Psoas muscle (tissue), 8 donors: ENCODE data around the gene CLEC16A. TPM values are rescaled to one million over a fixed set of nuclear protein-coding genes. Genes with fewer than 3 reads are reported as not detected.

ENCODE experiments used
- ATAC-seq, 4 donors: fragments of 200-7000 bp; cut with Tn5 transposase; one replicate each; pipeline ENCODE4 v1.9.1; 2020; ENCODE audit warnings: moderate library complexity in 3 of 4, mild to moderate bottlenecking in 2 of 4
- DNase-seq, 2 donors: peaks; one replicate each; pipeline ENCODE4 v3.0.0-alpha.2; 2020
- H3K27ac ChIP-seq: fragments of 200-600 bp; one replicate; pipeline ENCODE4 v1.8.0; 2022
- H3K27me3 ChIP-seq, 3 donors: fragments of 200-600 bp in 1 of 3; one replicate each; pipeline versions ENCODE4 v1.6.1 to v1.8.0; 2013 to 2022; ENCODE audit warnings: low read length in 2 of 3, mild to moderate bottlenecking in 2 of 3, moderate library complexity in 1 of 3; ENCODE audit not compliant: insufficient read depth in 3 of 3
- H3K36me3 ChIP-seq, 2 donors: fragments of 200-600 bp in 1 of 2; one replicate each; pipeline versions ENCODE4 v1.6.1 to v1.8.0; 2013 to 2022; ENCODE audit warnings: low read depth in 1 of 2, mild to moderate bottlenecking in 1 of 2, moderate library complexity in 1 of 2; ENCODE audit not compliant: insufficient read depth in 1 of 2
- H3K4me1 ChIP-seq: fragments of 200-600 bp; one replicate; pipeline ENCODE4 v1.8.0; 2022
- H3K4me3 ChIP-seq: fragments of 200-600 bp; one replicate; pipeline ENCODE4 v1.8.0; 2022; ENCODE audit warnings: mild to moderate bottlenecking
- H3K9me3 ChIP-seq: fragments of 200-600 bp; one replicate; pipeline ENCODE4 v1.8.0; 2022
- CTCF ChIP-seq: fragments of 200-600 bp; IDR thresholded peaks from one replicate; pipeline ENCODE4 v1.8.0; 2022; ENCODE audit warnings: antibody characterized with exemption
- WGBS, 3 donors: extraction: QIAGEN DNeasy Blood & Tissue Kit; methylation state at CpG; one replicate each; pipeline versions ENCODE4 v1.1.6 to v1.1.7; 2013; 5-methylcytosine and 5-hydroxymethylcytosine counted together
- intact Hi-C, 2 donors: fragments of 100-400 bp; cut with DNase I; formaldehyde crosslinking; loops; one replicate each; pipeline versions ENCODE4 v1.11.0 to v1.14.2; 2022
- polyA plus RNA-seq, 3 donors: library from polyadenylated mRNA; stranded (reverse); fragments of 200-250 nt; gene quantifications; one replicate each; pipeline ENCODE4 v1.2.3, GENCODE V29; 2013
- total RNA-seq, 4 donors: library from RNA; stranded (reverse); fragmentation: NEBNext Ultra II Directional in 2 of 4; extraction: Animal tissue kit (Norgen Biotek cat#: 25700) in 2 of 4; gene quantifications; one replicate each; pipeline versions ENCODE4 v1.2.1 to v1.2.4, GENCODE V29; 2021 to 2023
- donor health status: healthy with polysubstance abuse.
- donor health status: DM: no; HTN: no; CAD: no; lungs with moderate emphysema.
- donor health status: Bipolar disorder and iron deficiency.
- donor health status: healthy.
- donor health status: DM: yes; HTN: yes; CAD: no.
- donor health status: DM: no; HTN: no; CAD: no.
- donor health status: DM: no; HTN: no; CAD: no.
- donor health status: DM: yes; HTN: yes; CAD: no.

The CLEC16A gene
- total and polyA plus RNA-seq, 7 donors: 13.1 to 28.1 (median 21.4) TPM

- H3K27ac ChIP-seq: no peak overlapping the region
- no peaks in the 10 kb centered on the region for H3K9me3 ChIP-seq
- DNase-seq: no peak
- H3K4me1 ChIP-seq: peaks cover 11% of the 10 kb centered on the region
- intact Hi-C loops: no loop called here
- 89 to 98% (median 94%) methylated on average over 7 of the region's 7 CpGs for WGBS, 3 donors
- no peaks in the 10 kb centered on the region for H3K27me3 ChIP-seq
- TF ChIP-seq CTCF: no peak
- ATAC-seq: no peak
- H3K4me3 ChIP-seq: no peak overlapping the region
- H3K36me3 ChIP-seq: no peaks in the 10 kb centered on the region
Observed at GRCh38 chr16:11157143-11157542, 212.8 kb downstream of the CLEC16A start.

- intact Hi-C loops: no loop called here
- TF ChIP-seq CTCF: no peak
Observed at GRCh38 chr16:11158018-11158417, 213.7 kb downstream of the CLEC16A start.

GRCh38 chr16:11159282-11159681 lies 214.9 kb downstream of the CLEC16A start:
- ATAC-seq (no peak), DNase-seq (peak in 1 of 2 donors; percentile 20)
- Histone ChIP-seq H3K27ac (no peak overlapping the region), H3K27me3 (no peaks in the 10 kb centered on the region), H3K36me3 (no peaks in the 10 kb centered on the region), H3K4me1 (peaks cover 26% of the 10 kb centered on the region), H3K9me3 (no peaks in the 10 kb centered on the region), H3K4me3 (no peak overlapping the region)
- WGBS, 3 donors: 90 to 92% (median 91%) methylated on average over 4 of the region's 4 CpGs
- no peak for TF ChIP-seq CTCF
- intact Hi-C loops: no loop called here

More at GRCh38 chr16:11158018-11158417, 213.7 kb downstream of the CLEC16A start:
- no peak overlapping the region for H3K4me3 ChIP-seq
- DNase-seq (no peak), ATAC-seq (no peak)
- H3K9me3 ChIP-seq: no peaks in the 10 kb centered on the region
- H3K36me3 ChIP-seq: no peaks in the 10 kb centered on the region
- H3K27me3 ChIP-seq: no peaks in the 10 kb centered on the region
- H3K27ac ChIP-seq: no peak overlapping the region
- peaks cover 19% of the 10 kb centered on the region for H3K4me1 ChIP-seq
- 72 to 86% (median 73%) methylated on average over 12 of the region's 12 CpGs for WGBS, 3 donors

GRCh38 chr16:11160676-11161115 lies 216.3 kb downstream of the CLEC16A start:
- ATAC-seq (peak in 1 of 4 donors; percentile 27), DNase-seq (no peak)
- intact Hi-C loops: no loop called here
- Histone ChIP-seq H3K27ac (no peak overlapping the region), H3K4me3 (no peak overlapping the region), H3K4me1 (peaks cover 26% of the 10 kb centered on the region), H3K36me3 (no peaks in the 10 kb centered on the region), H3K9me3 (no peaks in the 10 kb centered on the region), H3K27me3 (no peaks in the 10 kb centered on the region)
- 68 to 91% (median 80%) methylated on average over 4 of the region's 4 CpGs for WGBS, 3 donors
- no peak for TF ChIP-seq CTCF

GRCh38 chr16:11161439-11161838 lies 217.1 kb downstream of the CLEC16A start:
- H3K9me3 ChIP-seq: no peaks in the 10 kb centered on the region
- H3K27me3 ChIP-seq: no peaks in the 10 kb centered on the region
- ATAC-seq: peak in 1 of 4 donors; percentile 3
- H3K27ac ChIP-seq: peak overlapping the region; percentile 78
- H3K4me1 ChIP-seq: peaks cover 26% of the 10 kb centered on the region
- DNase-seq: peak in 1 of 2 donors; percentile 20
- 73 to 86% (median 81%) methylated on average over 6 of the region's 6 CpGs for WGBS, 3 donors
- no peak for TF ChIP-seq CTCF
- H3K4me3 ChIP-seq: no peak overlapping the region
- intact Hi-C loops: no loop called here
- peaks cover 0 to 2% of the 10 kb centered on the region in 2 donors for H3K36me3 ChIP-seq
